Left cardiac atrium (tissue), 4 donors: ENCODE data around the gene SCN3B. TPM values are rescaled to one million over a fixed set of nuclear protein-coding genes. Genes with fewer than 3 reads are reported as not detected.
A peak's percentile ranks its signal among the peaks of the same experiment; 100 is the strongest.
"Not testable (repeated sequence)": the region's sequence is repeated elsewhere in the genome, so short reads cannot be mapped to it uniquely, and the experiment has no call there.

ENCODE experiments used
- ATAC-seq, 2 donors: fragments of 200-7000 bp; cut with Tn5 transposase; one replicate each; pipeline ENCODE4 v1.9.1; 2020; ENCODE audit warnings: mild to moderate bottlenecking in 2 of 2, moderate library complexity in 2 of 2
- DNase-seq: peaks from one replicate; pipeline ENCODE4 v3.0.0-alpha.2; 2020
- intact Hi-C, 2 donors: fragments of 100-400 bp; cut with DNase I; formaldehyde crosslinking; loops; one replicate each; pipeline versions ENCODE4 v1.14.1 to v1.15.1; 2022 to 2023
- total RNA-seq, 2 donors: library from RNA; stranded (reverse); fragmentation: NEBNext Ultra II Directional; extraction: Animal tissue kit (Norgen Biotek cat#: 25700); gene quantifications; one replicate each; pipeline ENCODE4 v1.2.1, GENCODE V29; 2021
- donor health status: DM: no; HTN: yes; CAD: no.
- donor health status: DM: no; HTN: yes; CAD: no; lungs with severe emphysema.
- donor health status: DM: yes; HTN: yes; CAD: no.
- donor health status: Dilated cardiomyopathy.

The SCN3B gene
- total RNA-seq, 2 donors from 2014 or later: 1.2 TPM

GRCh38 chr11:123665306-123665705 is 10.9 kb upstream of the SCN3B start:
- DNase-seq (no peak), ATAC-seq (no peak)
- intact Hi-C loops: no loop called here

- DNase-seq, ATAC-seq, intact Hi-C loops: not testable (repeated sequence)
Observed at GRCh38 chr11:123659965-123660364, 5.5 kb upstream of the SCN3B start.

GRCh38 chr11:123659311-123659710 is 4.9 kb upstream of the SCN3B start:
- intact Hi-C loops: no loop called here
- no peak for DNase-seq
- ATAC-seq: no peak

GRCh38 chr11:123653827-123654565 is 428 bp downstream of the SCN3B start:
- DNase-seq (peak; percentile 69), ATAC-seq (peak; percentile 81 to 90)
- intact Hi-C loops: no loop called here

GRCh38 chr11:123653483-123653826 is 969 bp downstream of the SCN3B start:
- DNase-seq (no peak), ATAC-seq (no peak)
- intact Hi-C loops: no loop called here

GRCh38 chr11:123652599-123652998 is 1.8 kb downstream of the SCN3B start:
- intact Hi-C loops: no loop called here

GRCh38 chr11:123650901-123651300 is 3.5 kb downstream of the SCN3B start:
- intact Hi-C loops: no loop called here
- no peak for ATAC-seq
- DNase-seq: no peak

More at GRCh38 chr11:123652599-123652998, 1.8 kb downstream of the SCN3B start:
- DNase-seq (no peak), ATAC-seq (no peak)

GRCh38 chr11:123645286-123645975 is 9.0 kb downstream of the SCN3B start:
- intact Hi-C loops: no loop called here
- no peak for ATAC-seq

GRCh38 chr11:123642435-123642834 is 12.0 kb downstream of the SCN3B start:
- ATAC-seq (no peak), DNase-seq (no peak)
- intact Hi-C loops: loop anchor here in 1 of 2 donors (5.0 kb wide), 1 partner anchor 65 kb away; no protein-coding TSS in a partner anchor

More at GRCh38 chr11:123645286-123645975, 9.0 kb downstream of the SCN3B start:
- no peak for DNase-seq

GRCh38 chr11:123641495-123641840 is 13.0 kb downstream of the SCN3B start:
- DNase-seq: no peak
- intact Hi-C loops: loop anchor here (1.0 to 5.0 kb wide), 2 partner anchors 66 kb away; no protein-coding TSS in a partner anchor
- ATAC-seq: no peak

- intact Hi-C loops: loop anchor here (1.0 to 5.0 kb wide), 2 partner anchors 66 kb away; no protein-coding TSS in a partner anchor
- peak; percentile 57 to 83 for ATAC-seq
- DNase-seq: peak; percentile 50
Observed at GRCh38 chr11:123640677-123641494, 13.5 kb downstream of the SCN3B start.

GRCh38 chr11:123640029-123640428 is 14.4 kb downstream of the SCN3B start:
- DNase-seq (no peak), ATAC-seq (no peak)
- intact Hi-C loops: loop anchor here in 1 of 2 donors (5.0 kb wide), 1 partner anchor 67 kb away; no protein-coding TSS in a partner anchor

- intact Hi-C loops: no loop called here
- ATAC-seq: no peak
- DNase-seq: no peak
Observed at GRCh38 chr11:123630126-123630608, 24.3 kb downstream of the SCN3B start.

- DNase-seq: peak; percentile 86
- peak; percentile 86 to 91 for ATAC-seq
- intact Hi-C loops: no loop called here
Observed at GRCh38 chr11:123628936-123629683, 25.3 kb downstream of the SCN3B start.

- ATAC-seq: no peak
- intact Hi-C loops: no loop called here
Observed at GRCh38 chr11:123624974-123625373, 29.4 kb downstream of the SCN3B start.

GRCh38 chr11:123622576-123622975 is 31.8 kb downstream of the SCN3B start:
- no peak for ATAC-seq
- intact Hi-C loops: no loop called here
- DNase-seq: no peak

More at GRCh38 chr11:123624974-123625373, 29.4 kb downstream of the SCN3B start:
- DNase-seq: no peak

GRCh38 chr11:123616505-123617198 is 37.8 kb downstream of the SCN3B start:
- DNase-seq (peak; percentile 77), ATAC-seq (peak; percentile 98 to 99)
- intact Hi-C loops: no loop called here

- ATAC-seq (no peak), DNase-seq (no peak)
- intact Hi-C loops: no loop called here
Observed at GRCh38 chr11:123611698-123612097, 42.7 kb downstream of the SCN3B start.
